HUES6 (cell line): ENCODE data around the gene WBP1L.

Experiments used
- H3K27ac ChIP-seq: 2 replicates; pipeline ENCODE4 v1.7.0; 2013; ENCODE audit warnings: low read depth, mild to moderate bottlenecking, low read length, inconsistent platforms
- H3K27me3 ChIP-seq: 2 replicates; pipeline ENCODE4 v1.6.1; 2013; ENCODE audit warnings: low read length; ENCODE audit not compliant: control insufficient read depth, insufficient read depth
- H3K36me3 ChIP-seq: 2 replicates; pipeline ENCODE4 v1.6.1; 2013; ENCODE audit warnings: low read length; ENCODE audit not compliant: control insufficient read depth, insufficient read depth
- H3K4me1 ChIP-seq: 2 replicates; pipeline ENCODE4 v1.6.1; 2013; ENCODE audit warnings: low read length; ENCODE audit not compliant: control insufficient read depth, insufficient read depth
- H3K4me3 ChIP-seq: 2 replicates; pipeline ENCODE4 v1.5.1; 2013; ENCODE audit warnings: low read depth, low read length
- H3K9ac ChIP-seq: one replicate; pipeline ENCODE4 v1.6.1; 2013; ENCODE audit warnings: mild to moderate bottlenecking, low read length
- H3K9me3 ChIP-seq: 2 replicates; pipeline ENCODE4 v1.6.1; 2013; ENCODE audit warnings: low read depth, low read length; ENCODE audit not compliant: control insufficient read depth, insufficient read depth

WBP1L gene

DNA sequence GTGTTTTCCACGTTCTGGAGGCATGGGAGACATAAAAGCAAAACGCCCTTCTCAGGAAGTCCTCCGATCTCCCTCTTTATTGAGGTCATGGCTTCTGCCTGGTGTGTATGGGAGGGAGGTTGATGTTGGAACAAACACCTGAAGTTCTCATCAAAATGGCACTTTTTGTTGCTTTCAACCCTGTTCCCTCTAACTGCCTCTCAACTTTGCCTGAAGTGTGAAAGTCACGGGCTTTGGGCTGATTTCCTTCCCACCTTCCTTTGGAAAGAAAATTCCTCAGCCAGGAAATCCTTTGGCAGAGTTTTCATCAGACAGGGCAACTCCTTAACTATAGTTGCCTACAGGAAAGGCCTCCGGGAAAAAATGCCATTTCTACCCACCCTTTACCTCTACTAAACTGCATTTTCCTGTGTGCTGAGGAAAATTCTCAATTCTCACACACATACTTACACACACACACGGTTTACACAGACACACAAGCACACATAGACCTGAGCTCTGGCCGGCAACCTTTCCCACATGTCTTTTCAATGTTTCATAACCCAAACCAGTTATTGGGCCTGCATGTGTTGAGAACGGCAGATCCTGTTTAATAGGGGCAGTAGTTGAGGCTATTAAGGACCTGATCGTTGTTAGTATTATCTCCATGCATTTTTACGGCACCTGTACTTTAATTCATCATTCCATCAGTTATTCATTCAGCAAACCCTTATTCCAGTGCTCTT is 57.0 kb downstream of the WBP1L start:
- Histone ChIP-seq H3K4me3 (no peak overlapping the region), H3K27ac (peak overlapping the region; percentile 15; the same call in 1 of the 2 replicates), H3K27me3 (no peaks in the 10 kb centered on the region), H3K9ac (no peak overlapping the region), H3K9me3 (peaks cover 5% of the 10 kb centered on the region; the same call in 1 of the 2 replicates), H3K4me1 (peaks cover 47% of the 10 kb centered on the region), H3K36me3 (peaks cover 17% of the 10 kb centered on the region)

DNA sequence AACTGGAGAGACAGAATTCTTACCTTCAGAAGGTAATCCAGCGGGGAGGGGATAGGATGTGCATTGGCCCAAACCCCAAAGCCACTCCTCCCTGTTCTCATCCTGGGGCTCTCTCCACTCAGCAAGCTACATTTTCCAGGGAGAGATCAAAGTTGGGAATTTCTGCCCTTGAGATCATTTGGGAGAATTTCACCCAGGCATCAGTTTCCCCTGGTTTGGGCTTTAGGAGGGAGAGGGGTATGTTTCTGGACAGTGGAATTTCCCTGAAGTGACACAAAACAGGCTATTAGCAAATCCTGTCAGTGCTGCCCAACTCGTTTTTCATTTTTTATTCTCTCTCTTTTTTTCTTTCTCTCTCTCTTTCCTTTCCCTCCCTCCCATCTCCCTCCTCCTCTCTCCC is 57.7 kb downstream of the WBP1L start:
- H3K36me3 ChIP-seq, result peaks cover 17% of the 10 kb centered on the region
- no peak overlapping the region for H3K27ac ChIP-seq

DNA sequence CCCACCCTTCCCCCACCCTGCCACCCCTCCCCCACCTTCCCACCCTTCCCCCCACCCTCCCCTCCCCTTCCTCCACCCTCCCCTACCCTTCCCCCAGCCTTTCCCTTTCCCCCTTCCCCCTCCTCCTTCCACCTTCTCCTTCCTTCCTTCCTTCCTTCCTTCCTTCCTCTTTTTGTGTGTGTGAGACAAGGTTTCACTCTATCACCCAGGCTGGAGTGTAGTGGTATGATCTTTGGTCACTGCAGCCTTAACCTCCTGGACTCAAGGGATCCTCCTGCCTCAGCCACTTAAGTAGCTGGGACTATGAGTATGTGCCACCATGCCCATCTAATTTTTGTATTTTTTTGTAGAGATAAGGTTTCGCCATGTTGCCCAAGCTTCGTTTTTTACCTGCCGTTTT is 58.2 kb downstream of the WBP1L start:
- peaks cover 5% of the 10 kb centered on the region; the same call in 1 of the 2 replicates for H3K9me3 ChIP-seq
- H3K27me3 ChIP-seq, result no peaks in the 10 kb centered on the region
- H3K9ac ChIP-seq, result no peak overlapping the region
- H3K4me3 ChIP-seq, result no peak overlapping the region
- H3K36me3 ChIP-seq, result peaks cover 17% of the 10 kb centered on the region
- H3K4me1 ChIP-seq, result peaks cover 47% of the 10 kb centered on the region
- H3K27ac ChIP-seq, result peak overlapping the region; percentile 77; the same call in 1 of the 2 replicates

More for the DNA sequence above, 57.7 kb downstream of the WBP1L start:
- Histone ChIP-seq H3K4me1 (peaks cover 50% of the 10 kb centered on the region), H3K27me3 (no peaks in the 10 kb centered on the region), H3K9me3 (peaks cover 5% of the 10 kb centered on the region; the same call in 1 of the 2 replicates), H3K4me3 (no peak overlapping the region), H3K9ac (peak overlapping the region; percentile 27)

DNA sequence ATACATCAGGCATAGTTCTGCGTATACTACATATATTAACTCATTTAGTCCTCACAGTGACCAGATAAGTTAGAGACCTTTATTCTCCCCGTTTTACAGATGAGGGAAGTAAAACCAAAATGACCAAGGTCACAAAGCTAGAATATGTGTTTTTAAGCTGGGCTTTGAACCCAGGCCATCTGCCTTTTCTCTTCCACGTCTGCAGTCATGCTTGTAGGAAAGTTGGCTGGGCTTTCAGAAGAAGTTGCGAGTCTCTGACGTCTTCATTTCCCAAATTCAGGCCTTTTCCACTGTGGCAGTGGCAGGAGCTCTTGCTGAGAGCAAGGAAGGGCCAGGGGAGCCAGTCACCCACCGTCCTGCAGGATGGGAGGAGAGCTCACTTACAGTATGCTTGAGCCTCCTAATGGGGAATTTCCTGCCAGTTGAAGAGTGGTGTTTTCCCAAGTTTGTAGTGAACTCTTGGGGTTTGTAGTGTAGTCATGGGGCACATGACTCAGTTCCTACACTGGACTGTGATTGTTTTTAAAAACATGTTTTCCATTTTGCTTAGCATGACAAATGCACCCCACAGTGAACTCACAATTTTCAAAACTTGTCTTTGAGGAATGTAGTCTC is 59.3 kb downstream of the WBP1L start:
- H3K27ac ChIP-seq, result peak overlapping the region; percentile 77
- H3K9me3 ChIP-seq, result peaks cover 5% of the 10 kb centered on the region; the same call in 1 of the 2 replicates
- peaks cover 45% of the 10 kb centered on the region for H3K4me1 ChIP-seq
- H3K27me3 ChIP-seq, result no peaks in the 10 kb centered on the region
- no peak overlapping the region for H3K4me3 ChIP-seq
- peak overlapping the region; percentile 72 for H3K9ac ChIP-seq
- peaks cover 14% of the 10 kb centered on the region for H3K36me3 ChIP-seq

DNA sequence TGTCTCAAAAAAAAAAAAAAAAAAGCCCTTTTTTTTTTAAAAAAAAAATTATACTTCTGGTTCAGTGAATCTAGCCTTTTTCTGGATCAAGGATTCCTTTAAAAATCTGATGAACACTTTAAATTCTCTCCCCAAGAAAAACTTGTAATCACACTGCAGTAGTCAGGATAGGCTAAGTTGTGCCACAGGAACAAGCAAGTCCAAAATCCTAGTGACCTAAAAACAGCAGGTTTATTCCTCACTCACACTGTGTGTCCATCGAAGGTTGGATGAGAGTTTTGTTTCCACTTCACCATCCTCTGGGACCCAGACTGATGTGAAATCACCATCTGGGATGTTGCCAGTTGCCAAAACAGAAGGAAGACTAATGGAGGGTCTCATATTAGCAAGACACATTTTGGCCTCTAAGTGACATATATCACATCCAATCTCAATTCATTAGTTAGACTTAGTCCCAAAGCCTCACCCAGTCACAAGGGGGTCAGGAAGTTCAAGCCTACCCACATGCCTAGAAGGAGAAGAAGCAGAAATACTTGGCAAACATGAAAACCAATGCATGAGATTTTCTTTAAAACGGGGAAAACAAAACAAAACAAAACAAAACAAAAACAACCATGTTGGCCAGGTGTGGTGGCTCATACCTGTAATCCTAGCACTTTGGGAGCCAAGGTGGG is 60.8 kb downstream of the WBP1L start:
- H3K9ac ChIP-seq, result no peak overlapping the region
- H3K36me3 ChIP-seq, result peaks cover 4% of the 10 kb centered on the region
- H3K4me1 ChIP-seq, result peaks cover 50% of the 10 kb centered on the region
- peaks cover 5% of the 10 kb centered on the region; the same call in 1 of the 2 replicates for H3K9me3 ChIP-seq
- H3K4me3 ChIP-seq, result no peak overlapping the region
- H3K27ac ChIP-seq, result no peak overlapping the region
- no peaks in the 10 kb centered on the region for H3K27me3 ChIP-seq

DNA sequence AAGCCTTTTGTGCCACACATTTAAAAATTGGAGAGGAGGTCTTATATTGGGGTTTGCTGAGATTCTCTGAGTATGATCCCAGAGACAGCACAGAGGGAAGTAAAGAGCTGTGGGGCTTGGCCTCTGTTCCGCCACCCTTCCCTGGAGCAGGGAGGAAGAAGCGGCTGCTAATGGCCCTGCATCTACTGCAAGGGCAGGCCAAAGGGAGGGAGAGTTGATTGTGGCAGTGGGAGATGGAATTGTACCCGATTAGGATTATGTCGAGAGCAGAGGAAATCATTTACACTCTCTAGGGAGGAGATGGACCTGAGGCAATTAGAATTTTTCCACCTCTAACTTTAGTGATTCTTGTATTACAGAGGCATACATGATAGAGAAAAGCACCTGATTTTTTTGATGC is 64.6 kb downstream of the WBP1L start:
- Histone ChIP-seq H3K27ac (no peak overlapping the region), H3K27me3 (no peaks in the 10 kb centered on the region), H3K4me1 (peaks cover 19% of the 10 kb centered on the region), H3K9ac (no peak overlapping the region), H3K9me3 (peaks cover 5% of the 10 kb centered on the region; the same call in 1 of the 2 replicates), H3K4me3 (no peak overlapping the region), H3K36me3 (peaks cover 32% of the 10 kb centered on the region)

DNA sequence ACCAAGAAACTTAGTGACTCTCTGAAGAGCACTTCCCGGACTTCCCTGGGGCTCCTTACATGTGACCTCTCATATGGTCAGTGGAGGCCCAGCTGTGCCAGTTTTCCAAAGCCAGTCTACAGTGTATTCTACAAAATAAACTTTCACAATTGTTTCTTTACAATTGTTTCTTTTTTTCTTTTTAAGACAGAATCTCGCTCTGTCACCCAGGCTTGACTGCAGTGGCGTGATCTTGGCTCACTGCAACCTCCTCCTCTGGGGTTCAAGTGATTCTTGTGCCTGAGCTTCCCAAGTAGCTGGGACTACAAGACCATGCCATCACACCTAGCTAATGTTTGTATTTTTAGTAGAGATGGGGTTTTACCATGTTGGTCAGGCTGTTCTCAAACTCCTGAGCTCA is 67.6 kb downstream of the WBP1L start:
- H3K27ac ChIP-seq, result no peak overlapping the region
- no peaks in the 10 kb centered on the region for H3K9me3 ChIP-seq
- H3K4me3 ChIP-seq, result no peak overlapping the region
- peaks cover 35% of the 10 kb centered on the region for H3K36me3 ChIP-seq
- no peaks in the 10 kb centered on the region for H3K27me3 ChIP-seq
- H3K9ac ChIP-seq, result no peak overlapping the region
- H3K4me1 ChIP-seq, result peaks cover 41% of the 10 kb centered on the region

DNA sequence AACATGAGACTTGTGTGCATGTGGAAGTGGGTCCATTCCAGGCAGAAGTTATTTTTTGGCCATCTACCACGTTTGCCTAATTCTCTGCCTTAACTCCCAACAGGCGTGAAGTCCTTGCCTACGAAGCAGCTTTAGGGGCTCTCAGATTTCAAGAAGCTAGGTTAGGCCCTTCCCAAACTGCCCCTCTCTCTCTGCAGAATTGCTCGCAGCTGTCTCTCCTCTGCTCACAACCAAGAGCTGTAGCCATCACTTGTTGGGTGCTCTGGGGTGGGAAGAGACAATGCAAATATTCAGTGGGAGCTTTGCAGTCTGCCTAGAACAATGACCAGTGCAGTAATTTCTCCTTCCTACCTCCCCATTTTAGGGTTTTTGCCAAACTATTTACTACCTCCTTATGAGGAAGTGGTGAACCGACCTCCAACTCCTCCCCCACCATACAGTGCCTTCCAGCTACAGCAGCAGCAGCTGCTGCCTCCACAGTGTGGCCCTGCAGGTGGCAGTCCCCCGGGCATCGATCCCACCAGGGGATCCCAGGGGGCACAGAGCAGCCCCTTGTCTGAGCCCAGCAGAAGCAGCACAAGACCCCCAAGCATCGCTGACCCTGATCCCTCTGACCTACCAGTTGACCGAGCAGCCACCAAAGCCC is 68.6 kb downstream of the WBP1L start:
- Histone ChIP-seq H3K9ac (no peak overlapping the region), H3K27ac (no peak overlapping the region), H3K4me1 (peaks cover 39% of the 10 kb centered on the region), H3K4me3 (no peak overlapping the region), H3K27me3 (no peaks in the 10 kb centered on the region), H3K36me3 (peaks cover 35% of the 10 kb centered on the region), H3K9me3 (no peaks in the 10 kb centered on the region)

DNA sequence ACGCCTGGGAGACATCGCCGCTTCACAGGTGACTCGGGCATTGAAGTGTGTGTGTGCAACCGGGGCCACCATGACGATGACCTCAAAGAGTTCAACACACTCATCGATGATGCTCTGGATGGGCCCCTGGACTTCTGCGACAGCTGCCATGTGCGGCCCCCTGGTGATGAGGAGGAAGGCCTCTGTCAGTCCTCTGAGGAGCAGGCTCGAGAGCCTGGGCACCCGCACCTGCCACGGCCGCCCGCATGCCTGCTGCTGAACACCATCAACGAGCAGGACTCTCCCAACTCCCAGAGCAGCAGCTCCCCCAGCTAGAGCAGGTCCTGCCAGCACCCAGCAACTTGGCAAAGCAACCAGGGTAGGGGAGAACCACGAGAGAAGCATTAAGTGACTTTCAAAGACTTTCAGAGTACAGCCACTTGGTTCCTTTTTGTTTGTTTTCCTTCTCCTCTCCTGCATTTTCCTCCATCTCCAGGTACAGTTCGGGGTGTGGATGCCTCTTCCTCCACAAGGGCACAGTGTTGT is 69.3 kb downstream of the WBP1L start:
- no peak overlapping the region for H3K27ac ChIP-seq
- H3K9ac ChIP-seq, result no peak overlapping the region
- no peaks in the 10 kb centered on the region for H3K27me3 ChIP-seq
- no peak overlapping the region for H3K4me3 ChIP-seq
- peaks cover 39% of the 10 kb centered on the region for H3K4me1 ChIP-seq
- no peaks in the 10 kb centered on the region for H3K9me3 ChIP-seq
- peaks cover 35% of the 10 kb centered on the region for H3K36me3 ChIP-seq

DNA sequence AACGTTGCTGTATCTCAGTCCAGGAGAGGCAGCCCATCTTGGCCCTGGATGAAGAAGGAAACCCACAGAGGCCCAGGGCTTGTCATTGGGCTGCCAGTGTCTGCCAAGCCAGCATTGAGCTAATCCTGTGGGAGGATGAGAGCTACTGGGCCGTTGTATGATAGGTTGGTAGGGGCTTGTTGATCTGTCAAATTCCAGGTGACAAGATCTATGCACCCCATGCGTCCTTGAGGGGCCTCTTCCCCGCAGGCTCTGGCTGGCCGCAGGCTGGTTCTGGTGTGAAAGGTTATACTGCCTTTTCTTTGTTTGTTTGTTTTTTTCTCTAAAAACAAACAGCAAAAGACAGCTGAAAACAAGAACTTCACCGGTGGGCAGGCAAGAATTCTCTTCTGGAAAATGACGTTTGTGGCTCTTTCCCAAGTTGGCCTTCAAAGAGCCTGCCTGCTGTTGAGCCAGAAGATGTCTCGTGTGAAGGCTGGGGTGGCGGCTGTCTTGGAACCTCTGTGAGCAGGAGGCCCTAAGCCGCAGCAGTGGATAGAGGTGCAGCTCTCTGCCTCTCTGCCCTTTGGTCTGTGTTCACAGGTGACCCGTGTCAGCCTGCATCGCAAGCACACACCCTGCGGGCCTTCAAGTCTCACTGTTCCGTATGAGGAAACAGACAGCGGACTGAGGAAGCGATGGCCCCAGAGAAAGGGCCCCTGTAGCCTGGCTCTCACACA is 70.1 kb downstream of the WBP1L start:
- H3K27ac ChIP-seq, result 0 out of 2 replicates have a peak overlapping the region, but pooled peaks have one; percentile 6
- no peaks in the 10 kb centered on the region for H3K9me3 ChIP-seq
- no peak overlapping the region for H3K4me3 ChIP-seq
- H3K36me3 ChIP-seq, result peaks cover 35% of the 10 kb centered on the region
- H3K9ac ChIP-seq, result no peak overlapping the region
- no peaks in the 10 kb centered on the region for H3K27me3 ChIP-seq
- H3K4me1 ChIP-seq, result peaks cover 31% of the 10 kb centered on the region
